Fibroblast of villous mesenchyme (primary cell): ENCODE data around the gene EVC. TPM values are rescaled to one million over a fixed set of nuclear protein-coding genes. Genes with fewer than 3 reads are reported as not detected.

Experiments
- DNase-seq: peaks from one replicate; pipeline ENCODE4 v3.0.0-alpha.2; 2010; ENCODE audit warnings: low read depth
- H3K4me3 ChIP-seq: 2 replicates; pipeline ENCODE4 v1.5.1; 2011; ENCODE audit warnings: low read depth, mild to moderate bottlenecking, low read length
- CTCF ChIP-seq: IDR thresholded peaks from 2 replicates; pipeline ENCODE4 v1.5.1; 2012; ENCODE audit warnings: low read depth, mild to moderate bottlenecking, low read length; ENCODE audit not compliant: insufficient read depth
- total RNA-seq: library from RNA; depleted of rRNA; stranded (reverse); fragments of >200 nt; gene quantifications from 2 replicates; pipeline ENCODE4 v1.2.3, GENCODE V29; 2012

Gene EVC
- total RNA-seq, 1 donor, result 35.0 TPM

DNA sequence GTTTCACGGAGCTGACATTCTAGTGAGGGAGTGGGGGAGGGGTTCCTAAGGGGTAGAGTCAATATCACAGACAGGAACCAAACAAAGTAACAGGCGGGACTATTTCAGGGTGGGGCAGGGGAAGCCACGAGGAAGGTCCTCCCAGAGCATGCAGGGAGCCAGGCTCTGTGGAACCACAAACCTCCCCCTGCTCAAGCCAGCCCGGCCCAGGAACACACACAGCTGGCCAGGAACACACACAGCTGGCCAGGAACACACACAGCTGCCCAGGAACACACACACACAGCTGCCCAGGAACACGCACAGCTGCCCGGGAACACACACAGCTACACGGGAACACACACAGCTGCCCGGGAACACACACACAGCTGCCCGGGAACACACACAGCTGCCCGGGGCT lies 27.4 kb upstream of the EVC start:
- H3K4me3 ChIP-seq, result no peak overlapping the region
- no peak for TF ChIP-seq CTCF
- no peak for DNase-seq

DNA sequence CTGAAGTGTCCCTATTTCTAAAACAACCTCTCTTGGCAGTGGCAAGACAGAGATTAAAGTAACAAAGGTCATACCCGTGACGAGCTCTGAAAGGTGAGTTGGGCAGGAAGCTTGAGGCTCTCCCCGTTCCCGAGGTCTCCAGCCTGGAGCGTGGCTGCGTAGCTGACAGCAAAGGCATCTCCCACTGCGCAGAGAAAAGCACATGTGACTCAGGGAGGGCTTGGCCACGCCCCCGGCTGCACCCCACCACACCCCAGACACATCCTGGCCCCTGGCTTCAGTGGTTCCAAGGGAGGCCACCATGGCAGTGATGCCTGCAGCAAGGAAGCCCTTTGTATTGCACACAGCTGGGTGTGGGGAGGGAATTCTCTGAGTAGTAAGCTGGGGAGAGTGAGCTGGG lies 25.7 kb upstream of the EVC start:
- no peak for DNase-seq
- TF ChIP-seq CTCF, result no peak
- no peak overlapping the region for H3K4me3 ChIP-seq

DNA sequence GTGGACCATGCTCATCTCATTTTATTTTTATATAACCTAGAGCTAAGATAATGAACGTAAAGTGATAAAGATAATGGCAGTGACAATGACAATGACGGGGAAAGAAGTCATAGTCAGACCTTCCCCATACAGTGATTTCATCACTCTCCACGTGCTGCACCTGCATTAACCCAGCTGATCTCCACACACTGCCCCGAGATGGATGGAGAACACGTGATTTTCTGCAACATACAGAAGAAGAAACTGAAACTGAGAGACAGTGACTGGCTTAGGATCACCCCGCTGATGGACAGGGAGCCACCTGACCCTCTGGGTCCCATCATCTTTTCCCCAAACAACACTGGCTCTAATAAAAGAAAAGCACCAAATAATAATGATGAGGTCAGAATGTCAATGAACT lies 24.7 kb upstream of the EVC start:
- no peak for DNase-seq
- no peak for TF ChIP-seq CTCF
- no peak overlapping the region for H3K4me3 ChIP-seq

DNA sequence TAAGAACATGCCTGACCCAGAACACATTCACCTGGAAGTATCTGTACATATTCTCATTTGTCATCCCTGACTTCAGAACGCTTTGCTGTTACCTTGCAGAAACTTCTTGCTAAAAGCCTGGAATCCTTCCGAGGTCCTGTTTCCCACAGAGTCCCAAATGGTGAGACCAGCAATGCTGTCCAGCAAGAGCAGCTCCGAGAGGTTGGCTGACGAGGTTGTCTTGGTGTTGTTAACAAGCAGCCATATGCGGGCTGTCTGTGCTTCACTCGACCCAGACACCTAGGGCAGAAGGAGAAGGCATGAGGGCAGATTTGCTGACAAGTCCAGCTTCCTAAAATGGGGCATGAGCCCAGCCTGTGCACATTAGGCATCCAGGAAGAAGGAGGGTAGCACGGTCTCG lies 21.9 kb upstream of the EVC start:
- H3K4me3 ChIP-seq, result no peak overlapping the region
- no peak for DNase-seq
- TF ChIP-seq CTCF, result no peak

- no peak overlapping the region for H3K4me3 ChIP-seq
Observed at GRCh38 chr4:5691491-5692132, 19.4 kb upstream of the EVC start.

DNA sequence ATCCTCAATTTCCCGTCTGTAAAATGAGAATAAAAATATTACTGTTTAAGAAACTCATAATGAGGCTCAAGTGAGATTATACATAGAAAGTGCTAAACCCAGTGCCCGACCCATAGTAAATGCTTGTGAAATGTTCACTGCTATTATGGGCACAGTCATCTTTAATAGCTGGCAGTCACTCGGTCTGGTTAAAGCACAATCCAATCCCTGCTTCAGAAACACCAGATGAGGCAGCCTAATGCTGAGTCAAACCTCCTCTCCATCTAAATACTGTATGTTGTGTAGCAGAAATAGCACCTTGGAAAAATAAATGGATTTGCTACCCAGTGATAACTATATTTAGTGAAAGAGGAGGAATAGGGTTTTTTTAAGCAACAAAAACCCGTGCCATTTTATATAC lies 17.1 kb upstream of the EVC start:
- H3K4me3 ChIP-seq, result no peak overlapping the region
- TF ChIP-seq CTCF, result no peak
- no peak for DNase-seq

More at GRCh38 chr4:5691491-5692132, 19.4 kb upstream of the EVC start:
- no peak for DNase-seq
- TF ChIP-seq CTCF, result no peak

DNA sequence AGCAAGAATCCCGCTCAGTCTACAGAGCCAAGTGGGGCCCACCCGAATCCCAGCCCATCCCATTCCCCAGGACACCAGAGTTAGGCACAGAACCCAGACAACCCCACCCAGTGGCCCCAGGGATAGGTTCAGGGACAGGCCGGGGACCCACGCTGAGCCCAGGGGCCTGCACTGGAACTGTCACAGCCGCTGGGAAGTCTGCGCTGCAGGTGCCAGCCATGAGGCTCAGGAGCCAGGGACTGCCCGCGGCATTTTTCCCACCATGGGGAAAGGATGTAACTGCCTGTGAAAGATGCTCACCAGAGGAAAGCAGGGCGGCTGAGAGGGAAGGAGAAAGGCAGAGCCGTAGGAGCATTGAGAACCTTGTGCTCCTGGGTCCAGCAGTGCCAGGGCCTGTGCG lies 14.7 kb upstream of the EVC start:
- no peak for TF ChIP-seq CTCF
- no peak overlapping the region for H3K4me3 ChIP-seq
- DNase-seq, result no peak
